SK-N-SH treated with all-trans-retinoic acid at 6 μM for 48 hours (cell line): ENCODE results near the gene GRN.

Source experiments
- ATAC-seq: fragments of 200-7000 bp; cut with Tn5 transposase; 3 replicates; pipeline ENCODE4 v1.9.1; 2020; ENCODE audit warnings: mild to moderate bottlenecking, moderate library complexity
- ARNTL ChIP-seq: fragments of 450-650 bp; formaldehyde crosslinking; IDR thresholded peaks from 2 replicates; pipeline ENCODE4 v1.5.0; 2020; ENCODE audit warnings: low read depth, mild to moderate bottlenecking, moderate library complexity, borderline replicate concordance
- BACH2 ChIP-seq: fragments of 250-450 bp; sonication (Bioruptor Pico); IDR thresholded peaks from 2 replicates; pipeline ENCODE4 v1.9.0; 2021; ENCODE audit warnings: mild to moderate bottlenecking, borderline replicate concordance
- CREB5 ChIP-seq: fragments of 250-450 bp; sonication (Bioruptor Pico); IDR thresholded peaks from 2 replicates; pipeline ENCODE4 v1.5.1; 2020; ENCODE audit warnings: low read depth, mild to moderate bottlenecking, moderate library complexity
- CSDC2 ChIP-seq: fragments of 250-450 bp; sonication (Bioruptor Pico); IDR thresholded peaks from 2 replicates; pipeline ENCODE4 v1.5.0; 2020; ENCODE audit warnings: mild to moderate bottlenecking, moderate library complexity
- CSRNP3 ChIP-seq: fragments of 250-450 bp; sonication (Bioruptor Pico); IDR thresholded peaks from 2 replicates; pipeline ENCODE4 v1.5.1; 2021; ENCODE audit warnings: mild to moderate bottlenecking, moderate library complexity
- GLIS3 ChIP-seq: fragments of 250-450 bp; sonication (Bioruptor Pico); IDR thresholded peaks from 2 replicates; pipeline ENCODE4 v1.5.0; 2020; ENCODE audit warnings: mild to moderate bottlenecking, moderate library complexity
- ISL1 ChIP-seq: fragments of 250-450 bp; sonication (Bioruptor Pico); IDR thresholded peaks from 2 replicates; pipeline ENCODE4 v2.1.2; 2022; ENCODE audit warnings: mild to moderate bottlenecking, moderate library complexity
- OSR1 ChIP-seq: fragments of 250-450 bp; sonication (Bioruptor Pico); IDR thresholded peaks from 2 replicates; pipeline ENCODE4 v1.8.0; 2022; ENCODE audit warnings: moderate library complexity, mild to moderate bottlenecking, inconsistent platforms
- PATZ1 ChIP-seq: fragments of 250-450 bp; sonication (Bioruptor Pico); IDR thresholded peaks from 2 replicates; pipeline ENCODE4 v1.8.0; 2020; ENCODE audit warnings: mild to moderate bottlenecking, moderate library complexity, borderline replicate concordance
- POU6F1 ChIP-seq: fragments of 250-450 bp; sonication (Bioruptor Pico); IDR thresholded peaks from 2 replicates; pipeline ENCODE4 v1.8.0; 2021; ENCODE audit warnings: low read depth, mild to moderate bottlenecking, moderate library complexity, borderline replicate concordance
- PPARA ChIP-seq: fragments of 250-450 bp; sonication (Bioruptor Pico); IDR thresholded peaks from 2 replicates; pipeline ENCODE4 v1.5.0; 2020; ENCODE audit warnings: mild to moderate bottlenecking, borderline replicate concordance
- RARB ChIP-seq: fragments of 250-450 bp; sonication (Bioruptor Pico); IDR thresholded peaks from 2 replicates; pipeline ENCODE4 v1.8.0; 2021; ENCODE audit warnings: mild to moderate bottlenecking, moderate library complexity
- SNAI2 ChIP-seq: fragments of 250-450 bp; sonication (Bioruptor Pico); IDR thresholded peaks from 2 replicates; pipeline ENCODE4 v1.5.0; 2020; ENCODE audit warnings: mild to moderate bottlenecking, moderate library complexity
- TCF4 ChIP-seq: fragments of 250-450 bp; sonication (Bioruptor Pico); IDR thresholded peaks from 2 replicates; pipeline ENCODE4 v1.8.0; 2021; ENCODE audit warnings: mild to moderate bottlenecking, moderate library complexity, borderline replicate concordance
- TOX ChIP-seq: fragments of 250-450 bp; sonication (Bioruptor Pico); IDR thresholded peaks from 2 replicates; pipeline ENCODE4 v1.8.0; 2021; ENCODE audit warnings: mild to moderate bottlenecking, moderate library complexity, borderline replicate concordance
- TSHZ2 ChIP-seq: fragments of 250-450 bp; sonication (Bioruptor Pico); IDR thresholded peaks from 2 replicates; pipeline ENCODE4 v1.5.0; 2020; ENCODE audit warnings: mild to moderate bottlenecking, moderate library complexity
- ZFP3 ChIP-seq: fragments of 250-450 bp; sonication (Bioruptor Pico); IDR thresholded peaks from 2 replicates; pipeline ENCODE4 v1.5.0; 2020; ENCODE audit warnings: mild to moderate bottlenecking, moderate library complexity
- ZFP30 ChIP-seq: fragments of 450-650 bp; formaldehyde crosslinking; IDR thresholded peaks from 2 replicates; pipeline ENCODE4 v1.5.0; 2022; ENCODE audit warnings: mild to moderate bottlenecking, moderate library complexity
- ZNF565 ChIP-seq: fragments of 450-650 bp; formaldehyde crosslinking; conservative IDR thresholded peaks from 2 replicates; pipeline ENCODE4 v1.5.0; 2020; ENCODE audit warnings: low read depth, mild to moderate bottlenecking, moderate library complexity
- ZNF70 ChIP-seq: fragments of 450-650 bp; formaldehyde crosslinking; IDR thresholded peaks from 2 replicates; pipeline ENCODE4 v1.5.0; 2020; ENCODE audit warnings: mild to moderate bottlenecking, moderate library complexity
- ZNF8 ChIP-seq: fragments of 450-650 bp; formaldehyde crosslinking; IDR thresholded peaks from 2 replicates; pipeline ENCODE4 v1.5.0; 2020; ENCODE audit warnings: mild to moderate bottlenecking, moderate library complexity

Gene GRN

GRCh38 chr17:44334727-44335126, 10.4 kb upstream of the GRN start:
- no peak for ATAC-seq
- TF ChIP-seq BACH2 = no peak
- TF ChIP-seq TOX (CRISPR knock-in tag) = no peak
- TF ChIP-seq GLIS3 (CRISPR knock-in tag) = no peak
- no peak for TF ChIP-seq RARB (CRISPR knock-in tag)
- TF ChIP-seq ZFP30 (CRISPR knock-in tag) = no peak
- no peak for TF ChIP-seq POU6F1 (CRISPR knock-in tag)
- no peak for TF ChIP-seq ZFP3 (CRISPR knock-in tag)
- TF ChIP-seq ARNTL (CRISPR knock-in tag) = no peak
- TF ChIP-seq ZNF8 (CRISPR knock-in tag) = no peak
- no peak for TF ChIP-seq ZNF70 (CRISPR knock-in tag)
- no peak for TF ChIP-seq ZNF565
- no peak for TF ChIP-seq PATZ1 (CRISPR knock-in tag)
- TF ChIP-seq PPARA (CRISPR knock-in tag) = no peak
- no peak for TF ChIP-seq CREB5 (CRISPR knock-in tag)
- TF ChIP-seq CSRNP3 (CRISPR knock-in tag) = no peak
- TF ChIP-seq SNAI2 = no peak
- no peak for TF ChIP-seq CSDC2
- no peak for TF ChIP-seq OSR1 (CRISPR knock-in tag)
- TF ChIP-seq TSHZ2 = no peak
- TF ChIP-seq TCF4 = no peak

- TF ChIP-seq ISL1 (CRISPR knock-in tag) (no peak), POU6F1 (CRISPR knock-in tag) (no peak)
- no peak for ATAC-seq
Observed at GRCh38 chr17:44335564-44335963, 9.5 kb upstream of the GRN start.

GRCh38 chr17:44335968-44336367, 9.1 kb upstream of the GRN start:
- no peak for ATAC-seq
- no peak for TF ChIP-seq PPARA (CRISPR knock-in tag)
- no peak for TF ChIP-seq ZFP30 (CRISPR knock-in tag)
- no peak for TF ChIP-seq ISL1 (CRISPR knock-in tag)
- TF ChIP-seq TOX (CRISPR knock-in tag) = no peak
- no peak for TF ChIP-seq OSR1 (CRISPR knock-in tag)
- no peak for TF ChIP-seq ARNTL (CRISPR knock-in tag)
- no peak for TF ChIP-seq TCF4
- TF ChIP-seq ZNF70 (CRISPR knock-in tag) = no peak
- no peak for TF ChIP-seq ZFP3 (CRISPR knock-in tag)
- TF ChIP-seq GLIS3 (CRISPR knock-in tag) = no peak
- TF ChIP-seq CSDC2 = no peak
- TF ChIP-seq ZNF8 (CRISPR knock-in tag) = no peak
- no peak for TF ChIP-seq RARB (CRISPR knock-in tag)
- TF ChIP-seq POU6F1 (CRISPR knock-in tag) = no peak
- TF ChIP-seq BACH2 = no peak
- no peak for TF ChIP-seq TSHZ2
